Upper lobe of left lung (tissue), 6 donors: ENCODE data around the gene NINJ1. TPM values are rescaled to one million over a fixed set of nuclear protein-coding genes. Genes with fewer than 3 reads are reported as not detected.

ENCODE experiments used
- ATAC-seq, 2 donors: fragments of 200-7000 bp; cut with Tn5 transposase; one replicate each; pipeline ENCODE4 v1.9.1; 2022; ENCODE audit warnings: mild to moderate bottlenecking in 2 of 2, moderate library complexity in 2 of 2; ENCODE audit not compliant: low FRiP score in 2 of 2
- DNase-seq, 2 donors: peaks; one replicate each; pipeline ENCODE4 v3.0.0-alpha.2; 2019 to 2020
- H3K27ac ChIP-seq, 4 donors: fragments of 200-600 bp; sonication (generic); one replicate each; pipeline ENCODE4 v1.5.1; 2016 to 2019
- H3K27me3 ChIP-seq, 4 donors: fragments of 200-600 bp; sonication (generic); one replicate each; pipeline ENCODE4 v1.5.1; 2017 to 2019
- H3K36me3 ChIP-seq, 4 donors: fragments of 200-600 bp; sonication (generic); one replicate each; pipeline ENCODE4 v1.5.1; 2016 to 2019
- H3K4me1 ChIP-seq, 4 donors: fragments of 200-600 bp; sonication (generic); one replicate each; pipeline ENCODE4 v1.5.1; 2018 to 2019
- H3K4me3 ChIP-seq, 4 donors: fragments of 200-600 bp; sonication (generic); one replicate each; pipeline ENCODE4 v1.5.1; 2017 to 2019; ENCODE audit warnings: mild to moderate bottlenecking in 2 of 4, moderate library complexity in 1 of 4
- H3K9me3 ChIP-seq, 4 donors: fragments of 200-600 bp; sonication (generic); one replicate each; pipeline ENCODE4 v1.5.1; 2018 to 2019
- CTCF ChIP-seq, 6 experiments: fragments of 450-650 bp in 4 of 6; fragments of 200-600 bp in 2 of 6; sonication (generic) in 2 of 6; IDR thresholded peaks; one replicate each; pipeline ENCODE4 v1.5.1; 2016 to 2019; ENCODE audit warnings: antibody characterized with exemption in 6 of 6
- EP300 ChIP-seq, 4 donors: sonication (generic); formaldehyde crosslinking; IDR thresholded peaks; one replicate each; pipeline ENCODE4 v1.5.1; 2017; ENCODE audit warnings: antibody characterized with exemption in 4 of 4, control low read depth in 2 of 4
- POLR2A ChIP-seq, 4 donors: fragments of 450-650 bp; IDR thresholded peaks; one replicate each; pipeline ENCODE4 v1.5.1; 2016 to 2017; ENCODE audit warnings: antibody characterized with exemption in 4 of 4, mild to moderate bottlenecking in 2 of 4
- POLR2AphosphoS5 ChIP-seq, 2 donors: sonication (generic); formaldehyde crosslinking; IDR thresholded peaks; one replicate each; pipeline ENCODE4 v1.5.1; 2017; ENCODE audit warnings: antibody characterized with exemption in 2 of 2
- WGBS, 2 donors: methylation state at CpG; one replicate each; pipeline ENCODE4 v1.1.5; 2017 to 2018; 5-methylcytosine and 5-hydroxymethylcytosine counted together
- total RNA-seq, 6 donors: library from RNA; depleted of rRNA in 4 of 6; stranded (reverse); fragments of >200 nt in 4 of 6; gene quantifications; one replicate each; pipeline versions ENCODE4 v1.1.0 to v1.2.1, GENCODE V29; 2016 to 2021
- donor health status: DM: no; HTN: no; CAD: no; lungs with moderate emphysema.
- donor health status: DM: no; HTN: yes; CAD: no; lungs with severe emphysema.

NINJ1 gene
- total RNA-seq, 6 donors from 2014 or later, result 35.6 to 83.9 (median 56.8) TPM

- peaks cover 0 to 34% (median 20%) of the 10 kb centered on the region in 4 donors for H3K36me3 ChIP-seq
- 49 to 51% methylated on average over 10 to 17 of the region's 17 CpGs for WGBS, 2 donors
These were observed 17.7 kb downstream of the NINJ1 start for GRCh38 chr9:93116072-93116961.

GRCh38 chr9:93115486-93116071 is 18.5 kb downstream of the NINJ1 start:
- Histone ChIP-seq H3K27me3 (no peaks in the 10 kb centered on the region), H3K36me3 (peaks cover 2 to 36% (median 18%) of the 10 kb centered on the region in 4 donors), H3K4me3 (no peak overlapping the region), H3K9me3 (no peaks in the 10 kb centered on the region), H3K27ac (peak overlapping the region; percentile 81 to 95 (median 86)), H3K4me1 (peaks cover 24 to 35% (median 32%) of the 10 kb centered on the region in 4 donors)
- peak in 1 of 2 donors; percentile 19 for DNase-seq
- TF ChIP-seq POLR2A (IDR thresholded peaks at IDR 0.05) (no peak), CTCF (IDR thresholded peaks at IDR 0.05) (no peak), POLR2AphosphoS5 (IDR thresholded peaks at IDR 0.05) (no peak), EP300 (IDR thresholded peaks at IDR 0.05) (no peak)
- WGBS, 2 donors, result 17 to 40% methylated on average over 1 to 3 of the region's 3 CpGs
- ATAC-seq, result no peak

More at GRCh38 chr9:93116072-93116961, 17.7 kb downstream of the NINJ1 start:
- no peaks in the 10 kb centered on the region for H3K27me3 ChIP-seq
- H3K4me1 ChIP-seq, result peaks cover 30 to 42% (median 38%) of the 10 kb centered on the region in 4 donors
- peak; percentile 72 to 75 for ATAC-seq
- DNase-seq, result peak in 1 of 2 donors; percentile 96
- TF ChIP-seq CTCF (IDR thresholded peaks at IDR 0.05), result no peak
- peak in 2 of 4 donors; percentile 45 to 59 for TF ChIP-seq EP300 (IDR thresholded peaks at IDR 0.05)
- peak; percentile 76 to 88 for TF ChIP-seq POLR2AphosphoS5 (IDR thresholded peaks at IDR 0.05)
- TF ChIP-seq POLR2A (IDR thresholded peaks at IDR 0.05), result peak in 1 of 4 donors; percentile 63
- peak overlapping the region; percentile 81 to 95 (median 86) for H3K27ac ChIP-seq
- H3K9me3 ChIP-seq, result no peaks in the 10 kb centered on the region
- H3K4me3 ChIP-seq, result no peak overlapping the region

- ATAC-seq (no peak), DNase-seq (peak in 1 of 2 donors; percentile 14)
- TF ChIP-seq CTCF (IDR thresholded peaks at IDR 0.05) (no peak), POLR2A (IDR thresholded peaks at IDR 0.05) (no peak), EP300 (IDR thresholded peaks at IDR 0.05) (no peak), POLR2AphosphoS5 (IDR thresholded peaks at IDR 0.05) (no peak)
- H3K27me3 ChIP-seq, result no peaks in the 10 kb centered on the region
- H3K27ac ChIP-seq, result peak overlapping the region; percentile 58 to 95 (median 74)
- no peaks in the 10 kb centered on the region for H3K9me3 ChIP-seq
- peaks cover 18 to 31% (median 29%) of the 10 kb centered on the region in 4 donors for H3K4me1 ChIP-seq
- no peak overlapping the region for H3K4me3 ChIP-seq
- 59 to 69% methylated on average over 2 to 5 of the region's 5 CpGs for WGBS, 2 donors
- peaks cover 3 to 42% (median 21%) of the 10 kb centered on the region in 4 donors for H3K36me3 ChIP-seq
These were observed 19.1 kb downstream of the NINJ1 start for GRCh38 chr9:93114984-93115335.

GRCh38 chr9:93114169-93114983 is 19.7 kb downstream of the NINJ1 start:
- no peak for ATAC-seq
- Histone ChIP-seq H3K9me3 (no peaks in the 10 kb centered on the region), H3K36me3 (peaks cover 3 to 45% (median 21%) of the 10 kb centered on the region in 4 donors), H3K4me3 (no peak overlapping the region), H3K4me1 (peaks cover 18 to 31% (median 27%) of the 10 kb centered on the region in 4 donors), H3K27ac (peak overlapping the region; percentile 58 to 95 (median 74)), H3K27me3 (no peaks in the 10 kb centered on the region)
- TF ChIP-seq POLR2A (IDR thresholded peaks at IDR 0.05), result no peak
- TF ChIP-seq POLR2AphosphoS5 (IDR thresholded peaks at IDR 0.05), result no peak
- TF ChIP-seq EP300 (IDR thresholded peaks at IDR 0.05), result no peak
- TF ChIP-seq CTCF (IDR thresholded peaks at IDR 0.05), result no peak
- 78 to 90% methylated on average over 2 to 14 of the region's 17 CpGs for WGBS, 2 donors
- DNase-seq, result peak in 1 of 2 donors; percentile 43
